Neural cell (in vitro differentiated cells): Measurements from ENCODE around the gene HSD17B13.
"Not testable (repeated sequence)": the region's sequence is repeated elsewhere in the genome, so short reads cannot be mapped to it uniquely, and the experiment has no call there.

Experiments used
- CTCF ChIP-seq: fragments of 450-650 bp; IDR thresholded peaks from 2 replicates; pipeline ENCODE4 v1.5.1; 2014; ENCODE audit warnings: antibody characterized with exemption, mild to moderate bottlenecking, moderate library complexity; ENCODE audit not compliant: poor library complexity, severe bottlenecking
- EZH2 ChIP-seq: fragments of 200-600, 300-800 bp; shearing (Covaris generic), sonication (generic); IDR thresholded peaks from 2 replicates; pipeline ENCODE4 v1.6.1; 2014; ENCODE audit warnings: antibody characterized with exemption, low read length, borderline replicate concordance, mild to moderate bottlenecking; ENCODE audit not compliant: insufficient read depth, poor library complexity, severe bottlenecking
- POLR2AphosphoS5 ChIP-seq: IDR thresholded peaks from 2 replicates; pipeline ENCODE4 v1.6.1; 2012
- TAF1 ChIP-seq: IDR thresholded peaks from 2 replicates; pipeline ENCODE4 v1.6.1; 2012; ENCODE audit warnings: low read depth
- TF ChIP-seq, protein P1 (sequence below): IDR thresholded peaks from 2 replicates; pipeline ENCODE4 v1.6.1; 2012; ENCODE audit warnings: borderline replicate concordance

DNA sequence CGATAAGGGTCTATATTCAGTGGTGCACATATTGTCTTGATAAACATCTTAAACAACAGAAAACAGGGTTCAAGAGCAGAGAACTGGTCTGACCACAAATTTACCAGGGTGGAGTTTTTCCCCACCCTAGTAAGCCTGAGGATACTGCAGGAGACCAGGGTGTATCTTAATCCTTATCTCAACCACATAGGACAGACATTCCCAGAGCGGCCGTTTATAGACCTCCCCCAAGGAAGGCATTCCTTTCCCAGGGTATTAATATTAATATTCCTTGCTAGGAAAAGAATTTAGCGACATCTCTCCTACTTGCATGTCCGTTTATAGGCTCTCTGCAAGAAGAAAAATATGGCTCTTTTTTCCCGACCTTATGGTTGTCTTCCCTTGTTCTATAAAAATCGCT is 28.8 kb downstream of the HSD17B13 start:
- not testable (repeated sequence) for TF ChIP-seq TAF1, POLR2AphosphoS5, CTCF, EZH2
- TF ChIP-seq, protein P1, sequence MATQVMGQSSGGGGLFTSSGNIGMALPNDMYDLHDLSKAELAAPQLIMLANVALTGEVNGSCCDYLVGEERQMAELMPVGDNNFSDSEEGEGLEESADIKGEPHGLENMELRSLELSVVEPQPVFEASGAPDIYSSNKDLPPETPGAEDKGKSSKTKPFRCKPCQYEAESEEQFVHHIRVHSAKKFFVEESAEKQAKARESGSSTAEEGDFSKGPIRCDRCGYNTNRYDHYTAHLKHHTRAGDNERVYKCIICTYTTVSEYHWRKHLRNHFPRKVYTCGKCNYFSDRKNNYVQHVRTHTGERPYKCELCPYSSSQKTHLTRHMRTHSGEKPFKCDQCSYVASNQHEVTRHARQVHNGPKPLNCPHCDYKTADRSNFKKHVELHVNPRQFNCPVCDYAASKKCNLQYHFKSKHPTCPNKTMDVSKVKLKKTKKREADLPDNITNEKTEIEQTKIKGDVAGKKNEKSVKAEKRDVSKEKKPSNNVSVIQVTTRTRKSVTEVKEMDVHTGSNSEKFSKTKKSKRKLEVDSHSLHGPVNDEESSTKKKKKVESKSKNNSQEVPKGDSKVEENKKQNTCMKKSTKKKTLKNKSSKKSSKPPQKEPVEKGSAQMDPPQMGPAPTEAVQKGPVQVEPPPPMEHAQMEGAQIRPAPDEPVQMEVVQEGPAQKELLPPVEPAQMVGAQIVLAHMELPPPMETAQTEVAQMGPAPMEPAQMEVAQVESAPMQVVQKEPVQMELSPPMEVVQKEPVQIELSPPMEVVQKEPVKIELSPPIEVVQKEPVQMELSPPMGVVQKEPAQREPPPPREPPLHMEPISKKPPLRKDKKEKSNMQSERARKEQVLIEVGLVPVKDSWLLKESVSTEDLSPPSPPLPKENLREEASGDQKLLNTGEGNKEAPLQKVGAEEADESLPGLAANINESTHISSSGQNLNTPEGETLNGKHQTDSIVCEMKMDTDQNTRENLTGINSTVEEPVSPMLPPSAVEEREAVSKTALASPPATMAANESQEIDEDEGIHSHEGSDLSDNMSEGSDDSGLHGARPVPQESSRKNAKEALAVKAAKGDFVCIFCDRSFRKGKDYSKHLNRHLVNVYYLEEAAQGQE: not testable (repeated sequence)
